OCI-LY7 (cell line): ENCODE data around the gene PTPRM.

ENCODE experiments used
- EZH2phosphoT487 ChIP-seq: fragments of 200-600 bp; sonication (generic); IDR thresholded peaks from 2 replicates; pipeline ENCODE4 v1.6.1; 2018; ENCODE audit warnings: low read depth, borderline replicate concordance, mild to moderate bottlenecking, mixed run types, antibody characterized with exemption, low read length, moderate library complexity, mixed read lengths
- TF ChIP-seq, protein P1 (sequence below): fragments of 200-600 bp; sonication (generic); conservative IDR thresholded peaks from 2 replicates; pipeline ENCODE4 v1.5.1; 2014; ENCODE audit warnings: mild to moderate bottlenecking, antibody characterized with exemption, low read length, moderate library complexity, mixed read lengths

- TF ChIP-seq, protein P1, sequence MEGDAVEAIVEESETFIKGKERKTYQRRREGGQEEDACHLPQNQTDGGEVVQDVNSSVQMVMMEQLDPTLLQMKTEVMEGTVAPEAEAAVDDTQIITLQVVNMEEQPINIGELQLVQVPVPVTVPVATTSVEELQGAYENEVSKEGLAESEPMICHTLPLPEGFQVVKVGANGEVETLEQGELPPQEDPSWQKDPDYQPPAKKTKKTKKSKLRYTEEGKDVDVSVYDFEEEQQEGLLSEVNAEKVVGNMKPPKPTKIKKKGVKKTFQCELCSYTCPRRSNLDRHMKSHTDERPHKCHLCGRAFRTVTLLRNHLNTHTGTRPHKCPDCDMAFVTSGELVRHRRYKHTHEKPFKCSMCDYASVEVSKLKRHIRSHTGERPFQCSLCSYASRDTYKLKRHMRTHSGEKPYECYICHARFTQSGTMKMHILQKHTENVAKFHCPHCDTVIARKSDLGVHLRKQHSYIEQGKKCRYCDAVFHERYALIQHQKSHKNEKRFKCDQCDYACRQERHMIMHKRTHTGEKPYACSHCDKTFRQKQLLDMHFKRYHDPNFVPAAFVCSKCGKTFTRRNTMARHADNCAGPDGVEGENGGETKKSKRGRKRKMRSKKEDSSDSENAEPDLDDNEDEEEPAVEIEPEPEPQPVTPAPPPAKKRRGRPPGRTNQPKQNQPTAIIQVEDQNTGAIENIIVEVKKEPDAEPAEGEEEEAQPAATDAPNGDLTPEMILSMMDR: no peak
- TF ChIP-seq EZH2phosphoT487: no peak
Measured at GRCh38 chr18:8399138-8399537, 832.0 kb downstream of the PTPRM start.
